Measurements from ENCODE around the gene STRIP2.

The STRIP2 gene

DNA sequence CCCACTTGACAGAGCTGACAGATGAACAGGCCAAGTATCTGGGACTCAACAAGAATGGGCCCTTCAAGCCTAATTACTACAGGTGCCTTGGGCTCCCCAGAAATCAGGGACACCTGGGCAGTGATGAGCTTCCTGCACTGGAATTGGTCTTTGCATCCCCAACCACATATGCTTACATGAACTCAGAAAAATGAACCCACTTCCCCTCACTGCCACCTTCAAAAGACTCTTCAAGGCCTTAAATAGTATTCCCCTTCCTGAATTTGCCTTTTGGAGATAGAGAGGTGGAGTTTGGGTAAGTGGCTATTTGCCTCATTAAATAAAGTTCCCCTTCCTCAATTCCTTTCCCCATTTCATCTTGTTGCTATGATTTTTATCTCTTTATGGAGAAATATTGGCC lies 7.8 kb upstream of the STRIP2 start:
- peaks cover 26% of the 10 kb centered on the region for H3K36me3 ChIP-seq (ENCODE audit: control insufficient read depth, low read depth, low read length)
- H3K27ac ChIP-seq (ENCODE audit: low read length): no peak overlapping the region
- H3K27me3 ChIP-seq (ENCODE audit: control insufficient read depth, insufficient read depth, low read length): no peaks in the 10 kb centered on the region
- H3K9me3 ChIP-seq (ENCODE audit: control insufficient read depth, low read depth, low read length): no peaks in the 10 kb centered on the region
- H3K4me1 ChIP-seq (ENCODE audit: control insufficient read depth, low read depth, low read length): no peaks in the 10 kb centered on the region
- no peak overlapping the region for H3K4me3 ChIP-seq (ENCODE audit: low read length)
- H3K9ac ChIP-seq (ENCODE audit: low read length): no peak overlapping the region

DNA sequence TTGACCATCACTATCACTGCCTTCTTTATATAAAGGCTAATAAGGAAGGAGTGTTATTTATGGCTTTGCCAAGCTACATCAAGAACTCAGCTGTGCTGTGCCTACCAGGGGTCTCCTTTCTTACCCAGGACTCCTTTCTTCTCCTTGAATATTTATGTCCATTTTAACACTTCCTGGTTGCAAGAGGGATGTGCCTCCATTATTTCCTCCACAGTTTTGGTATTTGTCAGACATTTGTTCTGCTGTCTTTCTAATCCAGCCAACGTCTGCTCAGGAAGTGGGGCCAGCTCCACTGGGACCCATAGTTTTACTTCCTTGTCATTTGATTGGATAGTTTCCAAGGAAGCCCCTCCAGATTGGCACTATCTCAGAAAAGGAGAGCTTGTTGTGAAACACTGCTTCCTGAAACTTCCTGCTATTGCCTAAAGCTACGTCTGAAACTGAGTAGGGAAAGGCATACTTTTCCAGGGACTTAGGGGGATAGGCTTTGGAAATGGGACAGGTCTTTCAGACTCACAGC lies 6.6 kb upstream of the STRIP2 start:
- Histone ChIP-seq H3K4me1 (ENCODE audit: control insufficient read depth, low read depth, low read length) (no peaks in the 10 kb centered on the region), H3K9ac (ENCODE audit: low read length) (no peak overlapping the region), H3K27me3 (ENCODE audit: control insufficient read depth, insufficient read depth, low read length) (peaks cover 1% of the 10 kb centered on the region), H3K27ac (ENCODE audit: low read length) (no peak overlapping the region), H3K36me3 (ENCODE audit: control insufficient read depth, low read depth, low read length) (peaks cover 26% of the 10 kb centered on the region), H3K4me3 (ENCODE audit: low read length) (no peak overlapping the region), H3K9me3 (ENCODE audit: control insufficient read depth, low read depth, low read length) (no peaks in the 10 kb centered on the region)

DNA sequence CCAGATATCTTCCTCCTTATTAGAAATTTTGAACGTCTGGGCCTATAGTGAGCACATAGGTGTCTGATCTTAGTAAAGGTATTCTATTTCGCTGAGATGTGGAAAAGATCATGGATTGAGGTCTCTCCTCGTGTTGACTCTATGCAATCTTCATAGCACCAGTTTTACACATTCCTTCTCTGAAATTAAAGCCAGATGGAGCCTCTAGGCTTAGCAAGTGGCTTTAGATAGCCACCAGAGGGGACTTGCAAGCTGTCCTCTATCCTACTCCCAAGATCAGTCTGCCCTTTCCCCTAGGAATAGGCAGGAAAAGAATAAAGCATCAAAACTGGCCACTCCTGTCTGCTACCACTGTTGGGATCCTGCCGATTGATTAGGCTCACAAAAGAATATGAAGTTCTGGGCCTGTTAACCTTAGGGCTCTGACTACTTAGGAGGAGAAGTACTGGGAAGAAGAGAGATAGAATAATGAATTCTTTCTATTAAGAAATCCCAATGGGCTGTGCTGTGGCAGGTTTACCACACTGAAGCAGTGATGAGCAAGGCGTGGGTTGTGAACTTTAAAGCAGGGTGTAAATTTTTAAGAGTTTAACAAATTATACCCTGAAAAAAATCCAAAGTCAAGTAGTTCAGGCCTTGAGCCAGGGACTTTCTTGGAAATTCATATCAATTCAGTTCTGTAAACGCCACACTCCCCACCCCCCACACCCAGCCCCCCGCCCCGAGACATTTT lies 2.2 kb upstream of the STRIP2 start:
- Histone ChIP-seq H3K4me3 (ENCODE audit: low read length) (no peak overlapping the region), H3K4me1 (ENCODE audit: control insufficient read depth, low read depth, low read length) (no peaks in the 10 kb centered on the region), H3K9me3 (ENCODE audit: control insufficient read depth, low read depth, low read length) (no peaks in the 10 kb centered on the region), H3K9ac (ENCODE audit: low read length) (no peak overlapping the region), H3K27ac (ENCODE audit: low read length) (no peak overlapping the region), H3K27me3 (ENCODE audit: control insufficient read depth, insufficient read depth, low read length) (peaks cover 21% of the 10 kb centered on the region), H3K36me3 (ENCODE audit: control insufficient read depth, low read depth, low read length) (peaks cover 4% of the 10 kb centered on the region)

DNA sequence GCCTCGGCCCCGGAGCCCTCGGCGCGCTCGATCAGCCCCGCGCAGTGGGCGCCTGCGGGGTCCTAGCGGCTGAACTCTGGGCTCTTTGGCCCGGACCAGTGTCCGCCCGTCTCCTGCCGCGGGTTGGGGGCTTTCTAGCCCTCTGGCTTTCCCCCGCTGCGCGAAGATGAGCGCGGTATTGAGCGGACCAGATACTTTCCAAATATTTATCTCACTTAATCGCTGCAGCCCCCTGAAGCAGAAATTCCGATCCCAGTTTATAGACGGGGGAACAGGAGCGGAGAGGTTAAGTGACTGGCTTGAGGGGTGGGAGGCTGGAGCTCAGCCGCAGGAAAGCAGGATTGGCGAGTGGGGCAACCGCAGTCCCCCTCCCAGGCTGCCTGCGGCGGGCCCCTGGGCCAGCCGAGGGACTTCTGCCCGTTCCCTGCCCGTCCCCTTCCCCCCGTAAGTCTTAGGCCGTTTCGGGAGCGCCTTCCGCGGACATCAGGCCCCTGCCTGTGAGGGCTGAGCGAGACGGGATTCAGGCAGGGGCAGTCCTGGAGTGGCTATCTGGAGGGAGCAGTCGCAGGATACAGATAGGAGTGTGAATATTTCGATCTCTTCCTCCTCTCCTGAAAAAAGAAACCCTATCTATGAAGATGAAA lies 565 bp downstream of the STRIP2 start:
- peak overlapping the region; percentile 86 for H3K4me3 ChIP-seq (ENCODE audit: low read length)
- H3K27me3 ChIP-seq (ENCODE audit: control insufficient read depth, insufficient read depth, low read length): peaks cover 21% of the 10 kb centered on the region
- no peaks in the 10 kb centered on the region for H3K9me3 ChIP-seq (ENCODE audit: control insufficient read depth, low read depth, low read length)
- H3K27ac ChIP-seq (ENCODE audit: low read length): no peak overlapping the region
- H3K4me1 ChIP-seq (ENCODE audit: control insufficient read depth, low read depth, low read length): no peaks in the 10 kb centered on the region
- H3K36me3 ChIP-seq (ENCODE audit: control insufficient read depth, low read depth, low read length): no peaks in the 10 kb centered on the region
- H3K9ac ChIP-seq (ENCODE audit: low read length): peak overlapping the region; percentile 68

DNA sequence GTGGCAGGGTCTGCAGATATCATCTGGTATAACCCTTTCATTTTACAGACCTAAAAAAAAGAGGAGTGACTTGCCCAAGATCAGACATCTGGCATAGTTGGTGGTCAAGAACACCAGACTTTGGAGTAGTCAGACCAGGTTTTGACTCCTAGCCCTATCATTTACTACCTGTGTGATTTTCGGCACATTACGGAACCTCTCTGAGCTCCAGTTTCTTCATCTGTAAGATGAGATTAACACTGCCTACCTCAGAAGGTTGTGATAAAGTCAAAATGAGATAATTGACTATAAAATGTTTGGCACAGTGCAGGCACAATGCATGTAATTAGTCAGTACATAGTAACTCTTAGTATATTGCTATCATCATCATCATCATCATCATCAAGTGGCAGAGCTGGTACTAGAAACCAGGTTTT lies 1.2 kb downstream of the STRIP2 start:
- Histone ChIP-seq H3K4me1 (ENCODE audit: control insufficient read depth, low read depth, low read length) (no peaks in the 10 kb centered on the region), H3K4me3 (ENCODE audit: low read length) (peak overlapping the region; percentile 86), H3K9ac (ENCODE audit: low read length) (peak overlapping the region; percentile 68), H3K27ac (ENCODE audit: low read length) (no peak overlapping the region), H3K27me3 (ENCODE audit: control insufficient read depth, insufficient read depth, low read length) (peaks cover 21% of the 10 kb centered on the region), H3K36me3 (ENCODE audit: control insufficient read depth, low read depth, low read length) (peaks cover 1% of the 10 kb centered on the region), H3K9me3 (ENCODE audit: control insufficient read depth, low read depth, low read length) (no peaks in the 10 kb centered on the region)

DNA sequence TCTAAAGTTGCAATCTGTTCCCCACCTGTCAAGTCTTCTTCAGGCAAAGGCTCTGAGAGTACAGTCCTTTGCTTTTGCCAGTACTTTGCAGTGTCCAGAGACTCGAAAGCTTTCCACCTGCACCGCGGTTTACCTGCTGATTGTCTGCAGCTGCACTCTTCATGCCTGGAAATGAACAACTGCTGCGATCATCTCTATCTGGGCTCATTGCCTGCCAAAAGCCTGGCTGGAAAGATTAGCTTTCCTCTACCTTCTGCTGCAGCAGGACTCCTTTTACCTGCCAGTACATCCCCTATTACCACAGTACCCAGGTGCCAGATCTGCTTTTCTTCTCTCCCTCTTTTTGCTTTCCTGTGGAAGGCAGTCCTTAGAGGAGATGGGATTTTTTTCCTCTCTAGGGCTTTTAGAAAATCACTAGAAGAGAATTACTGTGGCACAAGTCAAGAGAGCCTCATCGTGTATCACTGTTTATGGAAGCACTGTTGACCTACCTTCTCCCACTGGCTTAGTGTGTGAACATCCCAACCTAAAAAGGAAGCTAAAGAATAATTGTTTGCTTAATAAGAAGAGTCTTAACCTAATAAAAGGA lies 2.2 kb downstream of the STRIP2 start:
- H3K27ac ChIP-seq (ENCODE audit: low read length): no peak overlapping the region
- H3K4me3 ChIP-seq (ENCODE audit: low read length): no peak overlapping the region
- no peak overlapping the region for H3K9ac ChIP-seq (ENCODE audit: low read length)
- H3K36me3 ChIP-seq (ENCODE audit: control insufficient read depth, low read depth, low read length): peaks cover 4% of the 10 kb centered on the region
- peaks cover 21% of the 10 kb centered on the region for H3K27me3 ChIP-seq (ENCODE audit: control insufficient read depth, insufficient read depth, low read length)
- no peaks in the 10 kb centered on the region for H3K4me1 ChIP-seq (ENCODE audit: control insufficient read depth, low read depth, low read length)
- no peaks in the 10 kb centered on the region for H3K9me3 ChIP-seq (ENCODE audit: control insufficient read depth, low read depth, low read length)

DNA sequence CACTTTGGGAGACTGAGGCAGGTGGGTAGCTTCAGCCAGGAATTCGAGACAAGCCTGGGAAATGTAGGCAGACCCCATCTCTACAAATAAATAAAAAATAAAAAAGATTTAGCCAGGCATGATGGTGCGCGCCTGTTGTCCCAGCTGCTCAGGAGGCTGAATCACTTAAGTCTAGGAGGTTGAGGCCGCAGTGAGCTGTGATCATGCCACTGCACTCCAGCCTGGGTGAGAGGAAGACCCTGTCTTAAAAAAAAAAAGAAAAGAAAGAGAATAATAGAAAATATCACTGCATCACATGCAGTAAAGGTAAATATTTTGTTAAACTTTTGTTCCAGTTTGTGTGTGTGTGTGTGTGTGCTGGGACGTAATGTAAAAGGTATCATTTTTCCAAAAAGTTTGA lies 3.0 kb downstream of the STRIP2 start:
- Histone ChIP-seq H3K27me3 (ENCODE audit: control insufficient read depth, insufficient read depth, low read length) (peaks cover 21% of the 10 kb centered on the region), H3K4me1 (ENCODE audit: control insufficient read depth, low read depth, low read length) (no peaks in the 10 kb centered on the region), H3K4me3 (ENCODE audit: low read length) (no peak overlapping the region), H3K27ac (ENCODE audit: low read length) (no peak overlapping the region), H3K36me3 (ENCODE audit: control insufficient read depth, low read depth, low read length) (peaks cover 4% of the 10 kb centered on the region), H3K9me3 (ENCODE audit: control insufficient read depth, low read depth, low read length) (no peaks in the 10 kb centered on the region), H3K9ac (ENCODE audit: low read length) (no peak overlapping the region)

DNA sequence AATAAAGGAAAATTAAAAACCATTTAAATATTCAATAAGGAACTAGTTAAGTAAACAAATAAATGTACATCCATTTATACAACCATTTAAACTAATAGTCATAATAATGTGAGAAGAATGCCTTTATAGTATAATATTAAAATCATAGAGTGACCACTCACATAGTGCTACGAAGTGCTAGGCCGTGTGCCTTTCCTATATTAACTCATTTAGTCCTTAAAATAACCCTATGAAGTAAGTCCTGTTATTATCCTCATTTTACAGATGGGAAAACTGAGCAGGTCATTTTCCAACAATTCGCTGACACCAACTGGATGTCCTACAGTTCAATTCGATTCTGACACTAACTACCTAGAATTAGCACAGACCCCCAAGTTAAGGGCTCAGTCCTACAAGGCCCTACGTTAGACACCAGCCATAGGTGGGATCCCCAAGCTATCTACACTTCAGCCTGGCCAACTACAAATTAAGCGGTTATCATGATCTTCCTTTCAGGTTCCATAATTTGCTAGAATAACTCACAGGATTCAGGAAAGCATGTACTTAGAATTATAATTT lies 4.1 kb downstream of the STRIP2 start:
- Histone ChIP-seq H3K27me3 (ENCODE audit: control insufficient read depth, insufficient read depth, low read length) (peaks cover 15% of the 10 kb centered on the region), H3K4me1 (ENCODE audit: control insufficient read depth, low read depth, low read length) (no peaks in the 10 kb centered on the region), H3K36me3 (ENCODE audit: control insufficient read depth, low read depth, low read length) (peaks cover 4% of the 10 kb centered on the region), H3K4me3 (ENCODE audit: low read length) (no peak overlapping the region), H3K9ac (ENCODE audit: low read length) (no peak overlapping the region), H3K9me3 (ENCODE audit: control insufficient read depth, low read depth, low read length) (no peaks in the 10 kb centered on the region), H3K27ac (ENCODE audit: low read length) (no peak overlapping the region)

DNA sequence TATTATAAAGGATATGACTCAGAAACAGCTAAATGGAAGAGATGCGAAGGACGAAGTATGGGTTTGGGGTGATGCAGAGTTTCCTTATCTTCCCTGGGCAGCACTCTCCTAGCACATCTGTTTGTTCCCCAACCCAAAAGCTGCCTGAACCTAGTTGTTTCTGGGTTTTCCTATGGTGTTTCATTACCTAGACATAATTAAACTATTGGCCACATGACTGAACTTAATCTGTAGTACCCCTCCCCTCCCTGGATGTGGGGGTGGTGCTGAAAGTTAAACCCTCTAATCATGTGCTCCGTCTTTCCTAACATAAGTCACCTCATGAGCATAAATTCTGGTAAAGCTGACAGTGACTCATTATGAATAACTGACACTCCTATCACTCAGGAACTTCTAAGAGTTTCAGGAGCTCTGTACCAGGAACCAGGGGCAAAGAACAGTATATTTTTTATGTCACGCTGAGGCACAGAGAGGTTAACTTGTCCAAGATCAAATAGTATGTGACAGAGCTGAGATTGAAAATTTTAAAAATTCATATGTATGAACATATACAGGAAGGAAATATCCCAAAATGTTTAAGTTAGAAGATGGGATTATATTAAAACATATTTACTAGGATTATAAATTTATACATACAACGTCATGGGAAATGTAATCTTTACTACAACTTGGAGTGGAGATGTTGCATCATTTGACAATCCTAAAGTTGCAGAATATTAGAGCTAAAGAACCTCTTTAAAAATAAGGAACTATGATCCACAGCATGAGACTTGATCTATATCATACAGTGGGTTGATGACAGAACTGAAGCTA lies 4.8 kb downstream of the STRIP2 start:
- Histone ChIP-seq H3K9me3 (ENCODE audit: control insufficient read depth, low read depth, low read length) (no peaks in the 10 kb centered on the region), H3K27ac (ENCODE audit: low read length) (no peak overlapping the region), H3K9ac (ENCODE audit: low read length) (no peak overlapping the region), H3K4me3 (ENCODE audit: low read length) (no peak overlapping the region), H3K36me3 (ENCODE audit: control insufficient read depth, low read depth, low read length) (peaks cover 6% of the 10 kb centered on the region), H3K27me3 (ENCODE audit: control insufficient read depth, insufficient read depth, low read length) (peaks cover 15% of the 10 kb centered on the region), H3K4me1 (ENCODE audit: control insufficient read depth, low read depth, low read length) (no peaks in the 10 kb centered on the region)

DNA sequence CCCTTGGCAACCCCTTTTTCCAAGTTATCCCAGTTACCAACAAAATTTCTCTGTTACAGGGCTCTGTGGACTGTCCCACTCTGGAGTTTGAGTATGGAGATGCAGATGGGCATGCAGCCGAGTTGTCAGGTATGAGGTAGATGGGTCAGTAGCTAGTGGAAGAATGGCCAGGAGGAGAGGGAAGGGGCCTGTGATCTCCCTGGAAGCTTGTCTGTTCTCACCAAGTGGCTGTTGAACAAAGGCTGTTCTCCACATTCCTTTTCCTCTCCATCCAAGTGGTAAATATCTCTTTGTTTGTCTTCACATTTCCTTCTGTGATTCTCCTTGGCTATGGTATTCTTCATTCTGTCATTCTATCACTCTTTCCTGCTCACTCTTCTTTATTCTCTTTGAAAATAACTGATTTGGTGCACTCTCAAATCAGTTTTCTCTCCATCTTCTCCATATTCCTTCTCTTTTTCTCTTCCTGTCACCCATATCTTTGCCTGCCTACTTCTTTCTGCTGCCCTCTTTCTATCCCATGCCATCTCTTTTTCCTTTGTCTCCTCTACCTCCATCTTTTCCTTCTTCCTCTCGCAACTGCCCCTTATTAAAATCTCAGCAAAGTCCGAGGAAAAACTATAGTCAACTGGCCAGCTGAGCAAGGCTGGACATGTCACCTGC lies 5.9 kb downstream of the STRIP2 start:
- Histone ChIP-seq H3K9ac (ENCODE audit: low read length) (no peak overlapping the region), H3K4me1 (ENCODE audit: control insufficient read depth, low read depth, low read length) (no peaks in the 10 kb centered on the region), H3K27ac (ENCODE audit: low read length) (no peak overlapping the region), H3K36me3 (ENCODE audit: control insufficient read depth, low read depth, low read length) (peaks cover 6% of the 10 kb centered on the region), H3K9me3 (ENCODE audit: control insufficient read depth, low read depth, low read length) (no peaks in the 10 kb centered on the region), H3K27me3 (ENCODE audit: control insufficient read depth, insufficient read depth, low read length) (peaks cover 14% of the 10 kb centered on the region), H3K4me3 (ENCODE audit: low read length) (no peak overlapping the region)
